Neural cell (in vitro differentiated cells): Measurements from ENCODE around the gene CCDC71. TPM values are rescaled to one million over a fixed set of nuclear protein-coding genes. Genes with fewer than 3 reads are reported as not detected.

Experiments
- H2AFZ ChIP-seq: fragments of 200-600, 300-800 bp; sonication (generic), shearing (Covaris generic); 2 replicates; pipeline ENCODE4 v1.6.0; 2014; ENCODE audit warnings: low read depth, mild to moderate bottlenecking, antibody characterized with exemption, low read length, moderate library complexity
- H3F3A ChIP-seq: fragments of 200-600 bp; shearing (Covaris generic); 2 replicates; pipeline ENCODE4 v1.6.1; 2016; ENCODE audit warnings: mild to moderate bottlenecking, moderate library complexity, mixed read lengths, antibody characterized with exemption, low read length; ENCODE audit not compliant: insufficient read depth, poor library complexity, severe bottlenecking
- H3K27ac ChIP-seq: fragments of 200-600, 300-800 bp; sonication (generic), shearing (Covaris generic); 2 replicates; pipeline ENCODE4 v1.5.1; 2014; ENCODE audit warnings: mild to moderate bottlenecking, low read length, moderate library complexity
- H3K27me3 ChIP-seq: fragments of 300-800, 200-600 bp; sonication (generic), shearing (Covaris generic); 2 replicates; pipeline ENCODE4 v1.6.0; 2014; ENCODE audit warnings: mild to moderate bottlenecking, low read depth, low read length, moderate library complexity; ENCODE audit not compliant: insufficient read depth
- H3K36me3 ChIP-seq: fragments of 300-800, 200-600 bp; sonication (generic), shearing (Covaris generic); 2 replicates; pipeline ENCODE4 v1.5.1; 2014; ENCODE audit warnings: mild to moderate bottlenecking, antibody characterized with exemption, low read length, moderate library complexity; ENCODE audit not compliant: insufficient read depth
- H3K4me2 ChIP-seq: fragments of 300-800, 200-600 bp; sonication (generic), shearing (Covaris generic); 2 replicates; pipeline ENCODE4 v1.6.0; 2014; ENCODE audit warnings: mild to moderate bottlenecking, low read length
- H3K4me3 ChIP-seq: fragments of 300-800, 200-600 bp; sonication (generic), shearing (Covaris generic); 2 replicates; pipeline ENCODE4 v1.5.1; 2014; ENCODE audit warnings: mild to moderate bottlenecking, low read length, moderate library complexity
- H3K79me2 ChIP-seq: fragments of 200-600 bp; shearing (Covaris generic); replicated peaks from 2 replicates; pipeline ENCODE4 v1.6.0; 2014; ENCODE audit warnings: mild to moderate bottlenecking, low read length, moderate library complexity; ENCODE audit not compliant: insufficient read depth
- H3K9ac ChIP-seq: fragments of 300-800, 200-600 bp; sonication (generic), shearing (Covaris generic); 2 replicates; pipeline ENCODE4 v1.6.1; 2016; ENCODE audit warnings: mild to moderate bottlenecking, low read length, mixed read lengths
- H3K9me2 ChIP-seq: fragments of 200-600 bp; shearing (Covaris generic); 2 replicates; pipeline ENCODE4 v1.6.1; 2016; ENCODE audit warnings: mild to moderate bottlenecking, low read length, mixed read lengths; ENCODE audit not compliant: insufficient read depth
- H3K9me3 ChIP-seq: fragments of 200-600, 300-800 bp; sonication (generic), shearing (Covaris generic); 2 replicates; pipeline ENCODE4 v1.6.1; 2016; ENCODE audit warnings: mild to moderate bottlenecking, mixed run types, low read length, moderate library complexity, mixed read lengths
- H4K20me1 ChIP-seq: fragments of 200-600 bp; shearing (Covaris generic); 2 replicates; pipeline ENCODE4 v1.6.1; 2016; ENCODE audit warnings: mild to moderate bottlenecking, mixed run types; ENCODE audit not compliant: insufficient read depth
- CTCF ChIP-seq: fragments of 450-650 bp; IDR thresholded peaks from 2 replicates; pipeline ENCODE4 v1.5.1; 2014; ENCODE audit warnings: antibody characterized with exemption, mild to moderate bottlenecking, moderate library complexity; ENCODE audit not compliant: poor library complexity, severe bottlenecking
- EP300 ChIP-seq: fragments of 450-650 bp; conservative IDR thresholded peaks from 2 replicates; pipeline ENCODE4 v1.6.1; 2014; ENCODE audit warnings: antibody characterized with exemption, mild to moderate bottlenecking, moderate library complexity; ENCODE audit not compliant: poor library complexity, severe bottlenecking
- EZH2 ChIP-seq: fragments of 200-600, 300-800 bp; shearing (Covaris generic), sonication (generic); IDR thresholded peaks from 2 replicates; pipeline ENCODE4 v1.6.1; 2014; ENCODE audit warnings: antibody characterized with exemption, low read length, borderline replicate concordance, mild to moderate bottlenecking; ENCODE audit not compliant: insufficient read depth, poor library complexity, severe bottlenecking
- MXI1 ChIP-seq: fragments of 450-650 bp; conservative IDR thresholded peaks from 2 replicates; pipeline ENCODE4 v1.6.1; 2014; ENCODE audit warnings: antibody characterized with exemption, mild to moderate bottlenecking; ENCODE audit not compliant: poor library complexity, severe bottlenecking
- POLR2AphosphoS5 ChIP-seq: IDR thresholded peaks from 2 replicates; pipeline ENCODE4 v1.6.1; 2012
- RAD21 ChIP-seq: fragments of 450-650 bp; conservative IDR thresholded peaks from 2 replicates; pipeline ENCODE4 v1.6.1; 2014; ENCODE audit warnings: antibody characterized with exemption, mild to moderate bottlenecking, moderate library complexity
- SMC3 ChIP-seq: fragments of 450-650 bp; conservative IDR thresholded peaks from 2 replicates; pipeline ENCODE4 v1.6.1; 2014; ENCODE audit warnings: antibody characterized with exemption, mild to moderate bottlenecking, moderate library complexity; ENCODE audit not compliant: poor library complexity
- TAF1 ChIP-seq: IDR thresholded peaks from 2 replicates; pipeline ENCODE4 v1.6.1; 2012; ENCODE audit warnings: low read depth
- polyA plus RNA-seq: library from polyadenylated mRNA; depleted of rRNA; stranded (reverse); fragments of >200 nt; gene quantifications from 2 replicates; pipeline ENCODE4 v1.2.3, GENCODE V29; 2014
- TF ChIP-seq, protein P1 (sequence below): IDR thresholded peaks from 2 replicates; pipeline ENCODE4 v1.6.1; 2012; ENCODE audit warnings: borderline replicate concordance

CCDC71 gene
- polyA plus RNA-seq, 1 donor from 2014 or later, result 14.8 TPM

DNA sequence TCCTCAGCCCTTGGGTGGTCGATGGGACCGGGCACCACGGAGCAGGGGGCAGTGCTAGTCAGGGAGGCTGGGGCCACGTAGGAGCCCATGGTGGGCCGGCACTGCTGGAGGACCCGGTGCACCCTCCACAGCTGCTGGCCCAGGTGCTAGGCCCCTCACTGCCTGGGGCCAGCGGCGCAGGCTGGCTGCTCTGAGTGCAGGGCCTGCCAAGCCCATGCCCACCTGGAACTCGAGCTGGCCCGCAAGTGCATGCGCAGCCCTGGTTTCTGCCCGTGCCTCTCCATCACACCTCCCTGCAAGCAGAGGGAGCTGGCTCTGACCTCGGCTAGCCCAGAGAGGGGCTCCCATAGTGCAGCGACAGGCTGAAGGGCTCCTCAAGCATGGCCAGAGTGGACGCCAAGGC lies 47.4 kb upstream of the CCDC71 start:
- H3K4me3 ChIP-seq, result no peak overlapping the region
- H3K36me3 ChIP-seq, result no peaks in the 10 kb centered on the region
- no peaks in the 10 kb centered on the region for H3K9me2 ChIP-seq
- H3K4me2 ChIP-seq, result no peak overlapping the region
- H3K9ac ChIP-seq, result no peak overlapping the region
- H2AFZ ChIP-seq, result no peak overlapping the region
- no peak for TF ChIP-seq EP300
- no peak for TF ChIP-seq EZH2
- TF ChIP-seq CTCF, result no peak
- no peak for TF ChIP-seq SMC3
- TF ChIP-seq MXI1, result no peak
- TF ChIP-seq POLR2AphosphoS5, result no peak
- TF ChIP-seq, protein P1, sequence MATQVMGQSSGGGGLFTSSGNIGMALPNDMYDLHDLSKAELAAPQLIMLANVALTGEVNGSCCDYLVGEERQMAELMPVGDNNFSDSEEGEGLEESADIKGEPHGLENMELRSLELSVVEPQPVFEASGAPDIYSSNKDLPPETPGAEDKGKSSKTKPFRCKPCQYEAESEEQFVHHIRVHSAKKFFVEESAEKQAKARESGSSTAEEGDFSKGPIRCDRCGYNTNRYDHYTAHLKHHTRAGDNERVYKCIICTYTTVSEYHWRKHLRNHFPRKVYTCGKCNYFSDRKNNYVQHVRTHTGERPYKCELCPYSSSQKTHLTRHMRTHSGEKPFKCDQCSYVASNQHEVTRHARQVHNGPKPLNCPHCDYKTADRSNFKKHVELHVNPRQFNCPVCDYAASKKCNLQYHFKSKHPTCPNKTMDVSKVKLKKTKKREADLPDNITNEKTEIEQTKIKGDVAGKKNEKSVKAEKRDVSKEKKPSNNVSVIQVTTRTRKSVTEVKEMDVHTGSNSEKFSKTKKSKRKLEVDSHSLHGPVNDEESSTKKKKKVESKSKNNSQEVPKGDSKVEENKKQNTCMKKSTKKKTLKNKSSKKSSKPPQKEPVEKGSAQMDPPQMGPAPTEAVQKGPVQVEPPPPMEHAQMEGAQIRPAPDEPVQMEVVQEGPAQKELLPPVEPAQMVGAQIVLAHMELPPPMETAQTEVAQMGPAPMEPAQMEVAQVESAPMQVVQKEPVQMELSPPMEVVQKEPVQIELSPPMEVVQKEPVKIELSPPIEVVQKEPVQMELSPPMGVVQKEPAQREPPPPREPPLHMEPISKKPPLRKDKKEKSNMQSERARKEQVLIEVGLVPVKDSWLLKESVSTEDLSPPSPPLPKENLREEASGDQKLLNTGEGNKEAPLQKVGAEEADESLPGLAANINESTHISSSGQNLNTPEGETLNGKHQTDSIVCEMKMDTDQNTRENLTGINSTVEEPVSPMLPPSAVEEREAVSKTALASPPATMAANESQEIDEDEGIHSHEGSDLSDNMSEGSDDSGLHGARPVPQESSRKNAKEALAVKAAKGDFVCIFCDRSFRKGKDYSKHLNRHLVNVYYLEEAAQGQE, result no peak
- TF ChIP-seq TAF1, result no peak
- no peak for TF ChIP-seq RAD21
- H3K79me2 ChIP-seq, result no peaks in the 10 kb centered on the region
- no peak overlapping the region for H3K27ac ChIP-seq
- no peaks in the 10 kb centered on the region for H3F3A ChIP-seq
- no peaks in the 10 kb centered on the region for H4K20me1 ChIP-seq
- H3K9me3 ChIP-seq, result no peaks in the 10 kb centered on the region
- H3K27me3 ChIP-seq, result no peaks in the 10 kb centered on the region

DNA sequence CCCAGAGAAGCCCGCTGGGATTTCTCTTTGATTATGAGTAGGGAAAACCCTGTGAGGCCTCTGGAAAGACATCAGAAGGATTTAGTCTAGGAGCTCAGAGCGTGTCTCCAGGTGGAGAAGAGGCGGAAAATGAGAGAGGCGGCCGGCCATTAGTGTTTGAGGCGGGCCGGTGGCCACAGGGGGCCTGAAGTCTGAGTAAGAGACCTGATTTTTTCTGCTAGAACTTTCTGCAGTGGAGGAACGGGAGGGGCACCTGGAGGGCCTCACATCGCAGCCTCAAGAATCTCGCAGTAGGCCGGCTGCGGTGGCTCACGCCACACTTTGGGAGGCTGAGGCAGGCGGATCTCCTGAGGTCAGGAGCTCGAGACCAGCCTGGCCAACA lies 33.8 kb upstream of the CCDC71 start:
- Histone ChIP-seq H3K9me2 (no peaks in the 10 kb centered on the region), H3K4me3 (no peak overlapping the region), H3K9ac (no peak overlapping the region), H3K79me2 (no peaks in the 10 kb centered on the region), H2AFZ (no peak overlapping the region), H3K36me3 (no peaks in the 10 kb centered on the region), H3K27ac (no peak overlapping the region), H3K27me3 (no peaks in the 10 kb centered on the region), H3F3A (no peaks in the 10 kb centered on the region), H3K4me2 (no peak overlapping the region), H3K9me3 (no peaks in the 10 kb centered on the region), H4K20me1 (no peaks in the 10 kb centered on the region)
- no peak for TF ChIP-seq POLR2AphosphoS5
- TF ChIP-seq, protein P1, result no peak
- TF ChIP-seq TAF1, result no peak
- no peak for TF ChIP-seq SMC3
- TF ChIP-seq EP300, result no peak
- no peak for TF ChIP-seq MXI1
- TF ChIP-seq EZH2, result no peak
- TF ChIP-seq RAD21, result no peak
- TF ChIP-seq CTCF, result no peak
